GM12872 (cell line): Measurements from ENCODE around the gene GID8.
A peak's percentile ranks its signal among the peaks of the same experiment; 100 is the strongest.

Experiments
- CTCF ChIP-seq: IDR thresholded peaks from 3 replicates; pipeline ENCODE4 v1.5.1; 2011; ENCODE audit warnings: low read depth, mild to moderate bottlenecking, low read length, moderate library complexity; ENCODE audit not compliant: insufficient read depth

The GID8 gene

GRCh38 chr20:62925076-62925419, 12.9 kb upstream of the GID8 start:
- TF ChIP-seq CTCF = no peak

- TF ChIP-seq CTCF = no peak
Observed at GRCh38 chr20:62925420-62926228, 12.3 kb upstream of the GID8 start.

GRCh38 chr20:62926229-62927127, 11.5 kb upstream of the GID8 start, which contains the start of gene DIDO1:
Gene DIDO1 (minus strand): TSS chr20:62926505.
- TF ChIP-seq CTCF = peak; percentile 56; the same call in 2 of the 3 replicates

- no peak for TF ChIP-seq CTCF
Observed at GRCh38 chr20:62927128-62927705, 10.7 kb upstream of the GID8 start.

- TF ChIP-seq CTCF = no peak
Observed at GRCh38 chr20:62928246-62928939, 9.6 kb upstream of the GID8 start.

DNA sequence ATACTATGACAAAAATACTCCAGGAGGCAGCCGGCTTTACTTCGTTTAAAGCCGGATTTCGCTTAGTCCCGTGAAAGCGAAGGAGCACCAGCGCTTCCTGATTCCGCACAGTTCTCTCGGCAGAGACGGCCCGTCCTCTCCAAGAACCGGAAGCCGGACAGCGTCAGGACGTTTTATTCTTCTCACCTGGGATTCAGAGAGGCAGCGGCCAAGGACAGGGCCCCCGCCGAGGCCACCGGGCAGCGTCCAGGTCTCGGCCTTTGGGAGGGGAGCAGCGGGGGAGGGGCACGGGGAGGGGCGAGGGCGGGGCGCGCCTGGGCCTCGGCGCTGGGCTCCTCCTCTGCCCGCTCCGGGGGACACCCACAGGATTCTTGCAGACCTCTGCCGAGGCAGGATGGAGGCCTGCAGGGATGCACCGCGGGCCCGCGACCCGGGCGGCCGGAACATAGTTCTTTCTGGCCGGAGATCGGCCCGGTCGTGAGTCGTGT, 8.9 kb upstream of the GID8 start:
- TF ChIP-seq CTCF = no peak
